ENCODE results near the gene PCSK7. TPM values are rescaled to one million over a fixed set of nuclear protein-coding genes. Genes with fewer than 3 reads are reported as not detected.

PCSK7 gene
- total and polyA plus RNA-seq, 12 donors: 22.6 to 54.4 (median 42.2) TPM

DNA sequence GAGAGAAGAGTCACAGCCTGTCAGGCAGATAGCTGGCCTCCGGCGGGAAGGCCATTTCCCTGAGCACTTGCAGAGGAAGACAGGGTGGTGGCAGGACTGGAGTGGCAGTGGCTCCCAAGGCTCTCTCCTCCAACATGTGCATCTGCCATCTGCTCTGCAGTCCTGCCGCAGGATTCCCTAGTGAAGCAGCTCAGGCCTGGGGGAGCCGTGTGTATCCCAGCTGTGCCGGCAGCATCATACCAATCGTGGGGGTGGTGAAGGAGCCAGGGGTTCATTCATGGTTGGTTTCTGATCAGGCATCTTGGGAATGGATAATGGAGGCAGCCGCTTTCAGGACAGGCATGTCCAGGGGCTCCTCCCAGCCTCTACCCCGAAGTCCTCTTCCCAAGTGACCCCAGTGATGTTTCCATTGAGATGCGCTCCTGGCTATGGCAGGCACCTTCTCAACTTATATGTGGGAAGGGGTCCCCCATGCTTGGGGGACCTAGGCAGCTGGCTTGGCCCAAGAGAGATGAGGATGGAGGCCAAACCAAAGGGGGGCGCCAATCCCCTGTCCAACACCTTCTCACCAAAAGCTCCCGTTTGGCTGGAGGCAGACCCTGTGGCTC, 26.6 kb downstream of the PCSK7 start:
- no peaks in the 10 kb centered on the region for H3K27me3 ChIP-seq
- H3K27ac ChIP-seq: peak overlapping the region; percentile 57 to 92 (median 79)
- peaks cover 0 to 38% of the 10 kb centered on the region in 2 donors for H3K36me3 ChIP-seq (replicated peaks in 1 of 2)
- H3K4me3 ChIP-seq: no peak overlapping the region
- WGBS, 4 donors: 63 to 77% (median 66%) methylated on average over 7 to 11 of the region's 11 CpGs
- DNase-seq: peak in 6 of 7 donors; percentile 60 to 83 (median 77)
- intact Hi-C loops (cut with DNase I): loop anchor here in 1 of 2 donors (5.0 kb wide), 1 partner anchor 73 kb away; no protein-coding TSS in a partner anchor
- no peaks in the 10 kb centered on the region for H3K9me3 ChIP-seq (replicated peaks in 1 of 3)
- H3K4me1 ChIP-seq (replicated peaks in 1 of 2): peaks cover 16 to 22% of the 10 kb centered on the region in 2 donors
- peak in 1 of 2 donors; percentile 16 for TF ChIP-seq POLR2A (IDR thresholded peaks at IDR 0.05)
- TF ChIP-seq, protein P1, sequence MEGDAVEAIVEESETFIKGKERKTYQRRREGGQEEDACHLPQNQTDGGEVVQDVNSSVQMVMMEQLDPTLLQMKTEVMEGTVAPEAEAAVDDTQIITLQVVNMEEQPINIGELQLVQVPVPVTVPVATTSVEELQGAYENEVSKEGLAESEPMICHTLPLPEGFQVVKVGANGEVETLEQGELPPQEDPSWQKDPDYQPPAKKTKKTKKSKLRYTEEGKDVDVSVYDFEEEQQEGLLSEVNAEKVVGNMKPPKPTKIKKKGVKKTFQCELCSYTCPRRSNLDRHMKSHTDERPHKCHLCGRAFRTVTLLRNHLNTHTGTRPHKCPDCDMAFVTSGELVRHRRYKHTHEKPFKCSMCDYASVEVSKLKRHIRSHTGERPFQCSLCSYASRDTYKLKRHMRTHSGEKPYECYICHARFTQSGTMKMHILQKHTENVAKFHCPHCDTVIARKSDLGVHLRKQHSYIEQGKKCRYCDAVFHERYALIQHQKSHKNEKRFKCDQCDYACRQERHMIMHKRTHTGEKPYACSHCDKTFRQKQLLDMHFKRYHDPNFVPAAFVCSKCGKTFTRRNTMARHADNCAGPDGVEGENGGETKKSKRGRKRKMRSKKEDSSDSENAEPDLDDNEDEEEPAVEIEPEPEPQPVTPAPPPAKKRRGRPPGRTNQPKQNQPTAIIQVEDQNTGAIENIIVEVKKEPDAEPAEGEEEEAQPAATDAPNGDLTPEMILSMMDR (IDR thresholded peaks at IDR 0.05): no peak

DNA sequence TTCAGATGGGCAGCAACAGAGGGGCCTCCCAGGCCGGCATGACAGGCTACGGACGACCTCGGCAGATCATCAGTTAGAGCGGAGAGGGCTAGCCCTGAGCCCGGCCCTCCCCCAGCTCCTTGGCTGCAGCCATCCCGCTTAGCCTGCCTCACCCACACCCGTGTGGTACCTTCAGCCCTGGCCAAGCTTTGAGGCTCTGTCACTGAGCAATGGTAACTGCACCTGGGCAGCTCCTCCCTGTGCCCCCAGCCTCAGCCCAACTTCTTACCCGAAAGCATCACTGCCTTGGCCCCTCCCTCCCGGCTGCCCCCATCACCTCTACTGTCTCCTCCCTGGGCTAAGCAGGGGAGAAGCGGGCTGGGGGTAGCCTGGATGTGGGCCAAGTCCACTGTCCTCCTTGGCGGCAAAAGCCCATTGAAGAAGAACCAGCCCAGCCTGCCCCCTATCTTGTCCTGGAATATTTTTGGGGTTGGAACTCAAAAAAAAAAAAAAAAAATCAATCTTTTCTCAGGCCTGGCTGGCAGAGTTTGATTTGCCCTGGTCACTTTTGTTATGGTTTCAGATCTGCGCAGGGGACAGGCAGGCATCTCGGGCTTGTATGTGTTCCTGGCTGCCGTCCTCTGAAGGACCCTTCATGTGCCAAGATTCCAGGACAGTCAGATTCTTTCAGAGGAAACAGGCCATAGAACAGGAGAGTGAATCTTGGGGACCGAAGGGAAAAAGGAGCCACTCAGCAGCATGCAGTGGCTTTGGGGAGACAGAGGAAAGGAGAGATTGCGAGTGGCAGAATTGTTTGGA, 27.4 kb downstream of the PCSK7 start:
- TF ChIP-seq POLR2A (IDR thresholded peaks at IDR 0.05): peak in 1 of 2 donors; percentile 12
- TF ChIP-seq, protein P1 (IDR thresholded peaks at IDR 0.05): peak in 1 of 6 experiments; percentile 1
- Histone ChIP-seq H3K9me3 (replicated peaks in 1 of 3) (no peaks in the 10 kb centered on the region), H3K27me3 (no peaks in the 10 kb centered on the region), H3K36me3 (replicated peaks in 1 of 2) (peaks cover 0 to 38% of the 10 kb centered on the region in 2 donors), H3K4me3 (no peak overlapping the region), H3K4me1 (replicated peaks in 1 of 2) (peaks cover 16 to 22% of the 10 kb centered on the region in 2 donors), H3K27ac (peak overlapping the region; percentile 57 to 92 (median 79))
- WGBS, 4 donors: 35 to 47% (median 40%) methylated on average over 15 to 17 of the region's 17 CpGs
- peak in 2 of 7 donors; percentile 44 to 45 for DNase-seq
- intact Hi-C loops (cut with DNase I): loop anchor here in 1 of 2 donors (5.0 kb wide), 1 partner anchor 72 kb away; no protein-coding TSS in a partner anchor

DNA sequence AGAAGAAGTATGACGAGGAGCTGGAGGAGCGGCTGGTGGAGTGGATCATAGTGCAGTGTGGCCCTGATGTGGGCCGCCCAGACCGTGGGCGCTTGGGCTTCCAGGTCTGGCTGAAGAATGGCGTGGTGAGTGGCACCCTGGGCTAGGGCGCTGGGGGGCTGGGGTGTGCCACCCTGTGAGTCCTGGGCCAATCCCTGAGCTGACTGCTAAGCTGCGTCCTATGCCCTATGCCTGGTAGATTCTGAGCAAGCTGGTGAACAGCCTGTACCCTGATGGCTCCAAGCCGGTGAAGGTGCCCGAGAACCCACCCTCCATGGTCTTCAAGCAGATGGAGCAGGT, 28.8 kb downstream of the PCSK7 start:
- TF ChIP-seq, protein P1 (IDR thresholded peaks at IDR 0.05): no peak
- no peak for TF ChIP-seq POLR2A (IDR thresholded peaks at IDR 0.05)
- no peak for DNase-seq
- no peaks in the 10 kb centered on the region for H3K27me3 ChIP-seq
- 88 to 96% (median 92%) methylated on average over 8 to 10 of the region's 10 CpGs for WGBS, 4 donors
- H3K36me3 ChIP-seq (replicated peaks in 1 of 2): peaks cover 0 to 38% of the 10 kb centered on the region in 2 donors
- H3K27ac ChIP-seq: peak overlapping the region in 4 of 5 donors; percentile 57 to 92 (median 74)
- H3K4me1 ChIP-seq (replicated peaks in 1 of 2): peaks cover 16 to 22% of the 10 kb centered on the region in 2 donors
- no peaks in the 10 kb centered on the region for H3K9me3 ChIP-seq (replicated peaks in 1 of 3)
- intact Hi-C loops (cut with DNase I): no loop called here
- peak overlapping the region in 1 of 4 donors; percentile 24 for H3K4me3 ChIP-seq

DNA sequence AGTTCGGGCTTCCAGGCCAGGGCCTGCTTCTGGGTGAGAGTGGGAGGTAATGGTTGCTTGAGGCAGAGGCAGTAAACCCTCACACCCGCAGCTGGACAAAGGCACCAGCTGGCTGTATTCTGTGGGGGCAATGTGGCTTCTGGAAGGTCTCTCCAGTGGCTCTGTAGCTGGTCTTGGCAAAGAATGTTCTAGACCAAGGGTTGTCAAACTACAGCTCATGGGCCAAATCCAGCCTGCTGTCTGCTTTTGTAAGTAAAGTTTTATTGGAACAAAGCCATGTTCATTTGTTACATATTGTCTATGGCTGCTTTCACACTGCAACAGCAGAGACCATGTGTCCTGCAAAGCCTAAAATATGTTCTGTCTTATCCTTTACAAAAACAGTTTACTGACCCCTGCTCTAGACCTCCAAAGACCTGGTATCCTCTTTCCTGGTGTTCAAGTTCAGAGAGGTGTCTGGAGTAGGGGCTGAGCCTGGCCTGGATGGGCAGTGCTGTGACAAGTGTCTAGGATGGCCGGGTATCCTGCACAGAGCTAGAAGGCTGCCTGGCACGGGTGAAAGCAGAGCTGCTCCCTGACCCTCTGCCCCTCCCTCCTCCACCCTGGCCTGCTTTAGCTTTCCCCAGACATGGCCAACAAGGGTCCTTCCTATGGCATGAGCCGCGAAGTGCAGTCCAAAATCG, 29.3 kb downstream of the PCSK7 start:
- no peak for TF ChIP-seq POLR2A (IDR thresholded peaks at IDR 0.05)
- TF ChIP-seq, protein P1 (IDR thresholded peaks at IDR 0.05): no peak
- H3K4me3 ChIP-seq: peak overlapping the region in 1 of 4 donors; percentile 47
- no peak for DNase-seq
- H3K27me3 ChIP-seq: no peaks in the 10 kb centered on the region
- 83 to 89% (median 86%) methylated on average over 5 to 7 of the region's 7 CpGs for WGBS, 4 donors
- peak overlapping the region in 4 of 5 donors; percentile 57 to 92 (median 74) for H3K27ac ChIP-seq
- intact Hi-C loops (cut with DNase I): no loop called here
- peaks cover 16 to 22% of the 10 kb centered on the region in 2 donors for H3K4me1 ChIP-seq (replicated peaks in 1 of 2)
- no peaks in the 10 kb centered on the region for H3K9me3 ChIP-seq (replicated peaks in 1 of 3)
- H3K36me3 ChIP-seq (replicated peaks in 1 of 2): peaks cover 0 to 38% of the 10 kb centered on the region in 2 donors

Measured in adrenal gland (tissue), 12 donors.